Peyer's patch (tissue), 4 donors: ENCODE measurements around the gene RUNX1.

Experiments used
- CTCF ChIP-seq, 6 experiments: fragments of 450-650 bp in 4 of 6; fragments of 200-600 bp in 2 of 6; sonication (generic) in 1 of 6; IDR thresholded peaks; one replicate each; pipeline ENCODE4 v1.5.1; 2017 to 2019; ENCODE audit warnings: antibody characterized with exemption in 6 of 6, mild to moderate bottlenecking in 3 of 6, moderate library complexity in 1 of 6
- POLR2A ChIP-seq, 2 donors: fragments of 450-650 bp; IDR thresholded peaks; one replicate each; pipeline ENCODE4 v1.5.1; 2017; ENCODE audit warnings: antibody characterized with exemption in 2 of 2, mild to moderate bottlenecking in 2 of 2, moderate library complexity in 2 of 2

GRCh38 chr21:34766862-34767261 is 282.2 kb downstream of the RUNX1 start:
- no peak for TF ChIP-seq POLR2A (IDR thresholded peaks at IDR 0.05)
- no peak for TF ChIP-seq CTCF (IDR thresholded peaks at IDR 0.05)
